Measurements from ENCODE around the gene HENMT1.
"Not testable (repeated sequence)": the region's sequence is repeated elsewhere in the genome, so short reads cannot be mapped to it uniquely, and the experiment has no call there.

Gene HENMT1

DNA sequence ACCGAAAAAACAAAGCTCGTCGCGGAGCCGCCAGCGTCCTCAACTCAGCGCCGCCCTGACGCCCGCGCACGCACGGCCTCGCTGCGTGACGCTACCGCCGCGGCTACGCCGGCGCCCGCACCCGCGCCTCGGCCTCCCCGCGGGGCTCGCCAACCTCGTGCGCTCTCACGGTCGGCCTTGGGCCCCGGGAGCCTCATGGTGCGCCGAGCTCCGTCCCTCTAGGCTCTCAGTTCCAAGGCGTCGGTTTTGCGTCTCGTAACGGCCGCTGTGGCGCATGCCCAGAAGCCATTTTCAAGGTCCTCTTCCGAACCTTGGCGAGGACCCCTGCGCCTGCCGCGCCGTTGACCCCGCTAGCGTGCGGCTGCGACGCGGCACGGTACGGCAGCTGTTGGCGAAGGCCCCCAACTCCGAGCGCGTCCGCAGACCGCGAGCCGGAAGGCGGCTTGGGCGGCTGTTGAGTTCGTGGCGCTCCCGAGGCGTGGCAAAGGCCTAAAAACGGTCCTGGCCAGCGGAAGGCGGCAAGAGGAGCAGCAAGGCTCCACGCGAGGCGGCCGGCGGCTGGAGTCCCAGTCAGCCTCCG, at the start of gene HENMT1:
HENMT1 (minus strand) TSS at position 64 of the 580 bp plus-strand sequence. CDS start 1,209 bp downstream, outside the sequence.
- FAIRE-seq, result no peak

DNA sequence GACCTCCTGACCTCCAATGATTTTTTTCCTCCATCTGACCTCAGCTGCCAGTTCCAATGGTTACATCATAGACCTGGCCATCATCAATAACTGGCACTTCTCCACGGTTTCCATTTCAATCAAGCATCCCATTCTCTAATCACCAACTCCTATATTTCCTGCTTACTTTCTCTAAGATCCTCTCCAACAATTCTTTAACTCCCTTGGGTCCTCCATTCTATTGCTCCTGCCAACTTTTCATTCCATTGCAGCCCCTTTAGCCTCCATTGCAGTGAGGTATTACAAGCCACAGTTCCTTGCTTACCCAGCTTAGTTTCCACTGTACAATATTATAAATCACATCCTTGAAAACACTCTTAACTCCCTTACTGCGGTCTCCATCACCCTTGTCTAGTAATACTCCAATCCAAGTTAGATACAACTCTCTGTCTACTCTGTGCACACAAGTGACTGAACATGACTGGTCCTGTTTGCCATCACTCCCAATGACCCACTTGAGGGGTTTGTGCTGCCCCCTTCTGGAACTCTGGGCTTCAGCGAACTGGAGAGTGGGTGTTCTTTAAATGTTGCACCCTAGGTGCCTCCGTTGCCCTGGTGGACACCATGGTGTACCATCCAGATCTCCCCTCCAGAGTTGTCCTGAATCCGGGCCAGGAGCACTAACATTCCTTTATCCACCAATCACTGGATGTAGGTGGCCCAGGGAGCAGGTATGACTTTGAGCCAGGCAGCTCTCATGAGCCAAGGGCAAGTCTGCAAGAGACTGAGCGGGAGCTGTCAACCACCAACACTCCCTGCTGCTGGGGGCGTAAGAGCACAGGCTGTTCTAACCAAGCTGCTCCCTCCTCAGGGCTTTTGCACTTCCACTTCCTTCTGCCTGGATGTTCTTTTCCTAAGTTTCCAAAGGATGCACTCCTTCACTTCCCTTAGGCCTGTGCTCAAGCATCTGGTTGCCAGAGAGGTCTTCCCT, 48.1 kb upstream of the HENMT1 start:
- no peak for FAIRE-seq

DNA sequence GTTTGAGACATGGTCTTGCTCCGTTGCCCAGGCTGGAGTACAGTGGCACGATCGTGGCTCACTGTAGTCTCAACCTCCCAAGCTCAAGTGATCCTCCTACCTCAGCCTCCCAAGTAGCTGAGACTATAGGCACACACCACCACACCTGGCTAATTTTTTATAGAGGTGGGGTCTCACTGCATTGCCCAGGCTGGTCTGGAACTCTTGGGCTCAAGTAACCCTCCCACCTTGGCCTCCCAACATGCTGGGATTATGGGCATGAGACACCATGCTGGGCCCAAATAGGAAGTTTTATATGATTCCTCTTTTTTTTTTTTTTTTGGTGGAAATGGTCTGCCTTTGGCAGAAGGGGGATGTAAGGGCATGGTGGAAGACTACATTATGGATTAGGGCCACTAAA, 45.8 kb upstream of the HENMT1 start:
- FAIRE-seq, result no peak

DNA sequence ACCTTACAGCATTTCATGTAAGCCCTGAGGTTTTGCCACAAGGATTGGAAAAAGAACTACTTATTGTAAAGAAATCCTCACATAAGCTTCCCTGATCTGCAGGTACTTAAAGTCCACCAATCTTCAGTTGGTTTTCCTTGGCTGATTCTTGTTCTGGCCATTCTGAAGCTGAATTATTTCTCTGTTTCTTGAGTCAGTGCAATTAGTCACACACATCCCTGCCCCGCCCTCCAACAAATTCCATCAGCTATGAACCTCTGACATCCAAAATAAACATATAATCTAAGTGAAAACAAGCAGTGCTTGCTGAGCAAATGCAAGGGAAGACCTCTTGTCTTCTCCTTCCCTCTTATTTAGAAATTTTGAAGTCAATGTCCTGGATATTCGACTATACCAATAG, 43.6 kb upstream of the HENMT1 start:
- FAIRE-seq, result no peak

DNA sequence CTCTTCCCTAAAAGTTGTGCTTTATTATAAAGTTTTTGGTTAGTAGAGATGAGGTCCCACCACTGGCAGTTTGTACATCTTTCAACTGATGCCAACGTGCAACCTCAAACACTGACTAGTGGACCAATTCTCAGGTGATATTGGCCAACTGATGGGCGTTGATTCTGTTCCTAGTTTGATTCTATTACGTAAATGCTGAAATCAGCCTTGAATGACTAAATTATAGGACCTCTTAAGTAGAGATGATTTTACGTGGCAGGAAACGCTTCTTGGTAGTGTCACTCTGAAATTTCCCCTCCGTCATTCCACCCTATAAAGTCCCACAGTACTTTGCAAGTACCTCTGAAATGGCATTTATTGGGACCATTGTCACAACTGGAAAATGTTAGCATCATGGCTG, 43.0 kb upstream of the HENMT1 start:
- no peak for FAIRE-seq

DNA sequence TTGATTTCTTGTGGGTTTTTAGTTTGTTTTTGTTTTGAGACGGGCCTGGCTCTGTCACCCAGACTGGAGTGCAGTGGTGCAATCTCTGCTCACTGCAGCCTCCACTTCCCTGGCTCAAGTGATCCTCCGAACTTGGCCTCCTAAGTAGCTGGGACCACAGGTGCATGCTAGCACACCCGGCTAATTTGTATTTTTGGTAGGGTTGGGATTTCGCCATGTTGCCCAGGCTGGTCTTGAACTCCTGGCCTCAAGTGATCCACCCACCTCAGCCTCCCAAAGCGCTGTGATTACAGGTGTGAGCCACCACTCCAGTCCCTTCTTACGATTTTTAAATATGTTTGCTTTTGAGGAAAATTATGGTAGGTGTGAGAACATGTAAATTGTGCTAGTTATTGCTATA, 41.2 kb upstream of the HENMT1 start:
- not testable (repeated sequence) for FAIRE-seq

DNA sequence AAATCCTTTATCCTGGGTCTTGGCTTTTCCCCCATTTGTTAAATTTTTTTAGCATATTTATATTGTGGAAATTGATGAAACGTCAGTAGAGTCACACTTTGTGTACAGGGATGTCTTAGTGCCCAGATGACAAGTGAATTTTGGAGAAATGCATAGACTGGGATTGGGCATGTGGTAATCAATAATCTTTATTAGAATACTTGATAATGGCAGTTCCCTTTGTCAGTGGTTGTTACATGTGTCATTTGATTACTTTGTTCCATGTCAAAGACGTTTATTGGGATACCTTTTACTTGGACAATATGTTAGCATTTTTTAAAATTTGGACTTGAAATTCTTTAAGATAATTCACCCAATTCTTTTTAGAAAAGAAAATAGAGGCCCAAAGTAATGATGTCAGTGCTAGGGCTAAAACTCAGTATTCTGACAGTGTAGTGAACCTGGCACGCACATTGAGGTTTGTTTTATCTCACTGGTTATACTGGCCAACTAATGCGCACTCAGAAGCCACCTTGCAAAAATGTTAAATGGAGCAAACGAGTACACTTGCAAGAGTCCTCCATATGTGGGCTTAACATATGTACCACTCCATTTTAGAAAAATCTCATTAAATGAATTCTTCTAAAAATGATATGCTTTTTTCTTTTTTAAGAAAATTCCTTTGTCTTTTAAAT, 40.4 kb upstream of the HENMT1 start:
- FAIRE-seq, result no peak

DNA sequence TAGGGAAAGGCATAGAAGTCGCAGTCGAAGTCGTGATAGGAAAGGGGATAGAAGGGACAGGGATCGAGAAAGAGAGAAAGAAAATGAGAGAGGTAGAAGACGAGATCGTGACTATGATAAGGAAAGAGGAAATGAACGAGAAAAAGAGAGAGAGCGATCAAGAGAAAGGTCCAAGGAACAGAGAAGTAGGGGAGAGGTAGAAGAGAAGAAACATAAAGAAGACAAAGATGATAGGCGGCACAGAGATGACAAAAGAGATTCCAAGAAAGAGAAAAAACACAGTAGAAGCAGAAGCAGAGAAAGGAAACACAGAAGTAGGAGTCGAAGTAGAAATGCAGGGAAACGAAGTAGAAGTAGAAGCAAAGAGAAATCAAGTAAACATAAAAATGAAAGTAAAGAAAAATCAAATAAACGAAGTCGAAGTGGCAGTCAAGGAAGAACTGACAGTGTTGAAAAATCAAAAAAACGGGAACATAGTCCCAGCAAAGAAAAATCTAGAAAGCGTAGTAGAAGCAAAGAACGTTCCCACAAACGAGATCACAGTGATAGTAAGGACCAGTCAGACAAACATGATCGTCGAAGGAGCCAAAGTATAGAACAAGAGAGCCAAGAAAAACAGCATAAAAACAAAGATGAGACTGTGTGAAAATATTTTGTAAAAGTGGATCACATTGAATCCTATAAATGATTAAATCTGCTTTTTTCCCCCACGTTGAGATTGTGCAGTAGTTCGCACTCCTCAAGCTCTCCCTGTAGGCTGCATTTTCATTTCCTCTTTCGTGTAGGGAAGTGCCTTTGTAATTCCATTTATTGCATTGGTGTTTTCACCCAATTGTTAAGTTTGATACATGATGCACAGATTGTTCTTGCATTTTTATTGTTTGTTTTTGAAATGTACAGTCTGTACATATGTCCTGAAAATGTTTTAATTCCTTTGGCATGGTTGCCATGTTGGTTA, 38.8 kb upstream of the HENMT1 start:
- FAIRE-seq, result no peak

DNA sequence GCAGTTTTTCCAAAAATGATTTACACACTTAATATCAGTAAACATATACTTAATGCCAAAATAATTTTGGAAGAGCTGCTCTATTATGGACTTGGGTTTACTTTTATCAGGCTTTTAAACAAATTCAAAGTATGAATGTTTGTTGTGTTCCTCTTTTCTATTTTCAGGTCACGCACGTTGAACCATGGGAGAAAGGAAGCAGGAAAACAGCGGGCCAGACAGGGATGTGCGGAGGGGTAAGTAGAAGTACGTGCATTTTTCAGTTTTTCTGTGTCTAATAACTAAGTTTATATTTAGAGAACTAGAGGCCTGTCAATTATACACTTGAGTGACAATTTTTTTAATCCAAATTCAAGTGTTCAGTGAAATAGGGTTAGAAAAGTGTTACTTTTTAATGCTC, 34.6 kb upstream of the HENMT1 start:
- FAIRE-seq, result no peak

DNA sequence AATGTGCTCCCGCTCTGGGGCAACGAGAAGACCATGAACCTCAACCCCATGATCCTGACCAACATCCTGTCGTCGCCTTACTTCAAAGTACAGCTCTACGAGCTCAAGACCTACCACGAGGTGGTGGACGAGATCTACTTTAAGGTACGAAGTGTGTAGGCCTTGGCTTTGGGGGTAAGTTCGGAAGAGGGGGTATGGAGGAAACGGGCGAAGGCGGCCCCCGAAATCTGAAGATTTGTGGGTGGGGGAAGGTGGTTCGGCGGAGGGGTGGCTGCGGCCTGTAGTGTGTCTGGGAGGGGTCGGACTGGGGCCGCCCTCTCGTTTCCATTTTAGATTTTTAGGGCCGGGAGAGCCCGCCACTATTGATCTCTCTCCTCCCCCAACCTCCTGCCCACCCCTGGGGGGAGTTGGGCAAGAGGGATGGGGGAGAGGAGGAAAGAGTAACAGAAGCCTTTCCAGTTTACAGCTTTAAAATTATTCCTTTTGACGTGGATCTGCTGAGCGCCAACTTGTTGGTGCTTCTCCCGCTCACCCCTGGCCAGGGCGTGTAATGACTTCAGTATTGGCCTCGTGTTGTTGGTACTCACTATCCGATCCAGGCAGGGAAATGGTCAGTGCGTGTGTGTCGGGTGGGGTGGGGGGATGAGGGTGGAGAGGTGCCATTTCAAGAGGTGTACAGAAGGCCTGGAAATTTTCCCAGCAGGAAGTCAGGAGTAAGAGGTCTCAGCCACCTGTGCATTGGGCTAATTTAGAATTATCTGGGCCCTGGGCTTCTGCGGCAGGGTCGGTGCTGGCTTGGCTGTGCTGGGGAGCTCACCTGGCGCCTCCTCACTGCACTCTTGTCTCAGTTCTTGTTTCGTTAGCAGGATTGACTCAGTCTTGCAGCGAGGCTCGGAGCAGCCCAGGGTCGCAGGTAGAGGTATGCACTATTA, 32.1 kb upstream of the HENMT1 start:
- no peak for FAIRE-seq

DNA sequence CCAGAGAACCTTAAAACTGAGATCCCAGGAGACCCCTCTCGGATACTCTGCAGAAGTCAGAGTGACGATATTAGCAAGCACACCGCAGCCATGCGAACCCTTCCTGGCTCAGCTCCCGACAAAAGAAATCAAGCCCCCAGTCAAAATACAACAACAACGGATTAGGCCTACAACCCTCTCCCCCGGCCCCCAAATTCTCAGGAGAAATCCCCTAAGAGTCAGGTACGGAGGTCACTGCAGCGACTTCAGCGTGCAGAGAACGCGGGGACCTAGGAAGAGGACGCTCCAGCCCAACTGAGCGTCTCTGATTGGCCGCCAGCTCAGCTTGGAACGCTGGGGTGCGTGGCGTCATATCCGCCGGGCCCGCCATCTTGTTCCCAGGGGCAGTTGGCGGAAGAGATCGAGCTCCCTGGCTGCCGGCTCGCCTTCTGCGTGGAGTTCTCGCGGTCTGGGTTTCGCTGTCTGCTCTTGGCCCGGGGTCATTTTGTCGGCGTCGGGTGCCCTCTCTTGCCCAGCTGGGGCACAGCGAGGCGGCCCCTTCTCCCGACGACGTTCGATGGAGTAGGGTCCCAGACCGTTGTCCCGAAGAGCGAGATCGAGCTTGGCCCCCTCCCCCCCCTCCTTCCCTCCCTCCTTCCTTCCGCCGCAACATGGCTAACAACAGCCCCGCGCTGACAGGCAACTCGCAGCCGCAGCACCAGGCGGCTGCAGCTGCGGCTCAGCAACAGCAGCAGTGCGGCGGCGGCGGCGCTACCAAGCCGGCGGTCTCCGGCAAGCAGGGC, 31.2 kb upstream of the HENMT1 start, which contains the start of gene PRPF38B:
PRPF38B (plus strand) TSS at position 369 of the 782 bp plus-strand sequence; CDS start at position 651, 282 bp downstream.
- peak; percentile 41 for FAIRE-seq

DNA sequence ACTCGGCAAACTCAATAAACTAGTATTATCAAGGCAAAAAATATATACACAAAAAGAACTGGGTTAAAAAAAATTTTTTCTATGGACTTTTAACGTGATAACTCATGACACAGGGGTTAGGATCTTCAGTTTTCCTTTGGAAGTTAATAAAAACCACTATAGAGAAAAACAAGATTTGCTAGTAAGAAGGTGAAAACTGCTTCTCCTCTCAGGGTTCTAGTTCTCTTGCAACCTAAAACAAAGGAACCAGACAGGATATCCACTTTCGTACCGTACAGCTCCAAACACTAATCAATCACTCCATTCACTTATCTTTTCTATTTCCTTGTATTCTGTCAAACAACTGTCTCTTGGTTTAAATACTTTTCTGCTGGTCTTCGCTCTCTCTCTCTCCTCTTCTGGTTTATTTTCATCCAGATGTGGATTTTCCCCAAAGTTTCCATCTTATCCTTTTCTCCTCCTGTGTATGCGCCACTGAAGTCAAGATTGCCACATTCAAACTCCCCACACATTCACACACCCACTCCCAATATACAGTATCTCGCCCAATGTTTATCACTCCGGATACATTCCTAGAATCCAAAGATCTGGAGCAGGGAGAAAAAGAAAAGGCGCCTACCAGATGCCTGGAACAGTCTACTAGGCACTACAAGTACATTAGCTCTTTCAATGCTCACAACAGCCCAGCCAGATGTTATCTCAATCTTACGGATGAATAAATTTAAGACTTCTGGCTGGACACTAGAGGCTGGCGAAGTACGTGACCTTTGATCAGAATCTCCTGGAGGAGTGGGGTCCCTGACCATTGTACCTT, 30.4 kb upstream of the HENMT1 start:
- FAIRE-seq, result no peak

DNA sequence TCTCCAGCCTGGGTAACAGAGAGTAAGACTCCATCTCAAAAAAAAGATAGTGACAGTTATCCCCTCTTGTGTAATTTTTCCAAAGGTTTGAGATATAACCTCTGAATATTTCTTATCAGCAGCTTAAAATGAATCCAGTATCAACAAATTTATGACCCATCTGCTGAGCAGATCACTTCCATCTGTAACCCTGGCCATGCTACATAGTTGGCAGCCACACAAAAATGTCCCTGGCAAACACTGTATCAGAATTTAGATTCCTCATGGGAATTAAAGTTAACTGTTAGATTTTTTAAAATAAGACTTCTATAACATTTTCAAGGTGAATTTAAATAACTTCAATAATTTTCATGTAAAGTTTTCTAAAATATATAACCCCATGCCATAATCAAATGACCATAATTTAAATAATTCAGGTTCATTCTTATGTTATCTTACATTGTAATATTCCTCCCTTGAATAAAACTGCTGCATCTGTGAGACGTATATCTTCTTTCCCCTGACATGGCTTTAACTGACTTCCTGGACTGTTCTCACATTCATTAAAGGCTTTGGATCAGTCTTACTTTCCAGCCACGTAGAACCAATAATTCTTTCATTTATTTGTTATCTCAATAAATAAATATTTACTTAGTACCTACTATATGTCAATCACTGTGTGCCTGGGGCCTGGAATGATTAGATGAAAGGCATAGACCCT, 25.9 kb upstream of the HENMT1 start:
- no peak for FAIRE-seq

DNA sequence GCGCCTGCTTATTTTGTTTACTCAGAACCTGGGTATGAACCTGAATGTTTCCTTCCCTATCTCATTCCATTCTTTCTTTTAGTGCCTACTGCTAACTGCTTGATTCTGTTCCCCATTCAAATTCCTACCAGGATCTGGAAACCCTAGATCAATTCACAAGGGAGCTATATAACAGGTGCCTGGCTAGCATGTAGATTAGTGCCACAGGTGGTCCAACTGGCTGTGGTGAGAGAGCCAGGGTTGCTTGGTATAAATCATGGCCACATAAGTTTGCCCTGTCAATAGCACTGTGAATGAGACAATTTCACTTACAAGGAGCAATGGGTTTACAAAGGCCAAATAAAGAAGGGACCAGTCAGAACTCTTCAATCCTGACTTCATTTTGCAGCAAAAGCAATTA, 24.6 kb upstream of the HENMT1 start:
- FAIRE-seq, result no peak

DNA sequence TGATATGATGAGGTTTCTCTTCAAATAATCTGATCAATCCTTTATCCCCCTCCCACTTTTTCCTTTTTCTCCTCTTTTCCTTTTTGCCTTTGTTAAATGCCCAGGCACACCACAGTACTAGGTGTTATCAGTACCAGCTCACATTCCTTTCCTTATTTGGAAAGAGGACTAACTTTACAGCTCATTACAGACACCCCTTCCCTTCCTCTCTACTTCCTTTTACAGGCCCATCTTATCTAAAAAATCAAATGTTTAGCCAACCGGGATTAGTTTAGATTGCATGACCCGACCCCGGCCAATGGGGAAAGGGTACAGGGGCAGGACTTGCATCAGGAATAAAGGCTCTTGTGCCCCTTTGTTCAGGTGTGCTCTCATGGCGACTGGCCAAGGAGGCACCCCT, 20.8 kb upstream of the HENMT1 start:
- FAIRE-seq, result not testable (repeated sequence)

DNA sequence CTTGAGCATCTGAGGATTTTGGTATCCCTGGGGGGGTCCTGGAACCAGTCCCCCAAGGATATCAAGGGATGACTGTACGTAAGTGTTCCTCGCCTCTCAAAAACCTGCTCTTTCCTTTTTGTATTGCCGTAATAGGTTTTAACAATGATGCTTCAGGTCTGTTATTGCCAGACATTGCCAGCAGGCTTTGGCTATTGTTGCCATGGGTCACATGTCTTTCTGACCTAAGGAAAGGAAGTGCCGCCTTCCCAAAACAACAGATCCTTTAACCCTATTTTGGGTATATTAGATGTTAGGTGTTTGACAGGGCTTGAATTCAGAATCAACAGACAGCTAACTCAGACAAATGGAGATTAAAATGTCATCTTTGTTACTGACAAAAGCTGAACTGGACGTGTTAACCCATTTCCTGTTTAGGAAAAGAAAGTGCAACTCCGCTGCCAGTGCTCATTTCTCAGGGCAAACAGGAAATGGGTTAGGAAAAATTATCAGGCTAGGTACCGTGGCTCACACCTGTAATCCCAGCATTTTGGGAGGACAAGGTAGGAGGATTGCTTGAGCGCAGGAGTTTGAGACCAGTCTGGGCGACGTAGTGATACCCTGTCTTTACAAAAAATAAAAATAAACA, 18.8 kb upstream of the HENMT1 start:
- no peak for FAIRE-seq

DNA sequence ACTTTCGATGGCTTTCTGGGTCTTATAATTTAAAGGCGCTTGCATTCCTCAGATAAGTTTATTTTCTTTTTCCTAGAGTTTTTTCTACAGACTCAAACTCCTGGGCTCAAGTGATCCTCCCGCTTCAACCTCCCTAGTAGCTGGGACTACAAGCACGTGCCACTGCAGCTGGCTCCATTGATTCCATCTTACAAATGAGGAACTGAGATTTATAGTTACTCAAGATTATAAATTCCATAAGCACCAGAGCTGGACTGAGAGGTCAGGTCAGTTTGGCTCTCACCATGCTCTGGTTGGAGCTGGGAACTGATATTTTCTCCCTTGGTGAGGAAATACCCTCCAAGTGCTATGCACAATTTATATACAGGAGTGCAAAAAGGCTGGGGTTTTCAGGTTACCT, 17.8 kb upstream of the HENMT1 start:
- FAIRE-seq, result no peak

DNA sequence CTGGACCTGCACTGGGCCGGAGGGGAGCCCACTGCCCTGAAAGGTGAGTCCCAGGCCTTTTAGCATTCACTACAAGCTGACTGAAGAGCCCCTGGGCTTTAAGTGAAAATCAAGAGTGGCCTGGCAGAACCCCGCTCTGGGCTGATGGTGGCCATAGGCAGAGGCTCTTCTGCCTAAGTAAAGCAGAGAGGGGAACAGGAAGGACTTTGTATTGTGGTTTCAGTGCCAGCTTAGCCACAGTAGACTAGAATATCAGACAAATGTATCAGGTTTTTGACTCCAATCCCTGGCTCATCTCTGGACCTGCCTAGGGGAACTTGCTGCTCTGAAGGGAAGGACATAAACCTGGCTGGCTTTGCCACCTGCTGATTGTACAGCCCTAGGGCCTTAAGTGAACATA, 10.2 kb upstream of the HENMT1 start:
- FAIRE-seq, result no peak
